GM18499 (cell line): ENCODE measurements around the gene WWTR1.

Source experiments
- ATAC-seq: cut with Tn5 transposase; IDR thresholded peaks from one replicate; pipeline ENCODE4 v1.9.1; 2021; ENCODE audit warnings: moderate number of reproducible peaks; ENCODE audit not compliant: insufficient read depth, unreplicated experiment

WWTR1 gene

DNA sequence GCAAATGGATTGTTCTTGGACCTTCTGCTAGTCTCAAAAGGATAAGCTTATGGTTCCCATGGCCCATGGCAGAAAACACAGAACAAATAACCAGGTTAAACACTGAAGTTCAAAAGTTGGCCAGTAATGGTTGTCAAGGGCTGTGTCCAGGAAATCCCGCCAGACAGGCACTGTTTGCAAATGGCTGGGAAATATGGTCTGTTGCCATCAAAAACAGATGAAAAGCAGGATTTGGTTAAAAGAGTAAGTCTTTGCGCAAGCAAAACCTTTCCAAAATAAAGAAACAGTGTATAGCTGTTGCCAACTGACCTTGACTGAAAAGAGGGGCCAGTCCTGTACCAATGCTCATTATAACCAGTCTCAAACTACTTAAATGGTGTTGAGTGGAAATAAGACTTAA lies 58.6 kb downstream of the WWTR1 start:
- ATAC-seq: no peak

- ATAC-seq: no peak
Observed at GRCh38 chr3:149596134-149596770, 61.6 kb downstream of the WWTR1 start.

GRCh38 chr3:149593418-149594160 lies 64.2 kb downstream of the WWTR1 start:
- ATAC-seq: no peak

DNA sequence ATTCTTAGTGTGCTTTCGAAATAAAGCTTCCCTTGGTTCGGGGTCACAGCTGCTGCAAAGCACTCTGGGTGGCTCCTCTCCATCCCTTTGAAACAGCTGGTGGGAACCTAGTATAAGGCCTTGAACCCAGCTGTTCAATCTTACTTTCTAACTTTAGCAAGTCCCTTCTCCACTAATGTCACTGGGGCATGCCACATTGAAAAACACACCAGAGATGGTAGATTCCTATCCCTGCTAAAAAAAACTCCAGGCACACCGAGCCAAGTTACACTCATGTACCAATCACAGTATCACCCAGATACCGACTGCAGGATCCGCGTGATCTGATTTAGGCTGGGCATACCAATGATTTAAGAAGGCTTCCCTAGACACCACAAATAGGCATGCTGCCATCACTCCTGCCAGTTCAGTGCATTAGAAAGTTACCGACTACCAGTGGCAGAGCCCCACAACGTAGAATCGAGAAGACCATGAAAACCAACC lies 65.0 kb downstream of the WWTR1 start:
- ATAC-seq: no peak

DNA sequence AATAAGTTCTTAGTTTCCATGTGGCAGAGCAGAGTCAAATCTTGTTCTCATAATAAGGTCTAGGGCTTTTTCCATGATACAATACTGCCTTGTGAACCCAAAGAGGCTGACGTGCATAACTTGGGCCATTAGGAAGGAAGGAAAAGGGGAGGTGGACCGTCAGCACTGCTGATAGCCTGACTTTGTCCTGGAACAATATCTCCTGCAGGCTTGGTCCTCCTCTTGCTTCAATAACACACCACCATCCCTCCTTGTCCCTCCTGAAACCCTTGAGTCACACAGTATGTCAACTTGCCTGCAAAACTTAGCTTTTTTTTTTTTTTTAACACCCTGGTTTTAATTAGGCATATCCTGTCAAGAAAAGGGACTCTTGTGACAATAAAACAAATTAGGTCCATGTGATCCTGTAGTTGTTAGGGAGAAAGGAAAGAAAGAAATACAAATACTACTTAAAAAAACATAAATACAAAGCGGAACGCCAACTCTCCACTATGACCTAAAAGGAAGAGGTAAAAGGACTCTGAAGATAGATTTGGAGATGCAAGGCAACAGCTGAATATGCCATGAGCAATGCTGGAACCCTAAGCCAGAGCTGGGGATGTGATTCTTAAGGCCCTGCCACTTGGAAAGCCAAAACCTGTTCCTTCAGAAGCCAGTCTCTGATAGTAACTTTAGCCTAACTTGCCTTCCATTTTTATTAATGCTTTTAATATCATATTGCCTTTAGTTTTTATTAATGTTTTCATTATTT lies 67.0 kb downstream of the WWTR1 start:
- ATAC-seq: no peak

DNA sequence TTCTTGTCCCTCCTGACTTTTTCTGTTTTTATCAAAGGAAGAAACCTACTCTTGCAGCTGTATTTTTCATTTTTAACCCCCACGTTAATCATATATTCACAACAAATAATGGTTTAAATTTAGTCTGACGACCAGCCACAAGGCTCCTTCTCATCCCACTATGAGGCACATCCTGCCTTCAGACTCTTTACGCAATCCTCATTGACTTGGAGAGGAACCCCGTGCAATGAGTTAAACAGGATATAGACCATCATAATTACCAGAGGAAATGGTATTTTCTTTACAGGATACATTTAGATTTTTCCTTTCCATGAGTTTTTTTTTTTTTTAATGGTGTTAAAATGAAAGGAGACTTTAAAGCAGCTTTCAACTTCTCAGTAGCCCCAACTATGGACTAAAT lies 68.5 kb downstream of the WWTR1 start:
- ATAC-seq: no peak

- ATAC-seq: no peak
Observed at GRCh38 chr3:149588909-149589308, 68.9 kb downstream of the WWTR1 start.

- ATAC-seq: no peak
Observed at GRCh38 chr3:149587383-149587782, 70.4 kb downstream of the WWTR1 start.

GRCh38 chr3:149586871-149587270 lies 71.0 kb downstream of the WWTR1 start:
- ATAC-seq: no peak

DNA sequence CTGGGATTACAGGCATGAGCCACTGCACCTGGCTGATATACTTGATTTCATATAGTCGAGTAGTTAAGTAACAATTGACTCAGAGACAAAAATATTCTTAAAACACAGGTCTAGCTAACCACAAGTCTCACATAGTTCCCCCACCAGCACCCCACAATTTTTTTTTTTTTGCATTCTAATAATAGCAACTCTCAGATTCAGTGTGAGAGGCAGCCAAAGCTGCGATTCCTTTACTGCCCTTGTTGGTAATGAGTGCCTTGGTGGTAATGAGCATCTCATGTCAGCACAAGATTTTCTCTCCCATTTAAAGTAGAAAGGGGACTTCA lies 72.5 kb downstream of the WWTR1 start:
- peak; percentile 95 for ATAC-seq

DNA sequence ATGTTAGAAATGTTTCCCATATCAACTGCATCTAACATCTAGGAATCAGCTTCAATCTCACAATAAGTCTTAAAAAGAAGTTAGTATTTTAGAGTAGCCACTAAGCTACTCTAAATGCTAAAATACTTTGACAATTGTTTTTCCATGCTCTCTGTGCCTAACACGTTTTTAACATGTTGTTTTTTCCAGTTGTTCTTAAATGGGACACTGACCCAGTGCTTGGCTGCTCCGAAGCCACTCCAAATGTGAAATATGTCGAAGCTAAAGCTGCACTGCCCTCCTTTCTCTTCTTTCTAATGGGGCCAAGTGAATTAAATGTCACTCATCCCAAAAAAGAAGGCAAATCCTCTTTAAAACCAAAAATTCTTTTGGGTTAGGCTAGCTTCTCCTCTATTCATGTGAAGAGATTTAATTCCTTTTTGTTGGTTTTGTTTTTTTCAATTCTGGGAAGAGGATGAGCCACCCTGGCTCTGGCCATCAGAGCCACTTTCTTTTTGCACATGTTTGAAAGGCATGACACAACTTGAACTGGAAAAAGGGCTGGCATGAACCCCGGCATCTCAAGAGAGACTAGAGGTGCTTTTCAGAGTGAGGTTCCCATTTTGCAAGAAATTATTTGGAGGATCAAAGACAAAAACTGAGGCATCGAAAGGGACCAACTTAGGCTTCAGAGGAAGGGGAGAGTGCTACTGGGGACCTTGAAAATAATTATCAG lies 73.7 kb downstream of the WWTR1 start:
- ATAC-seq: no peak

- ATAC-seq: no peak
Observed at GRCh38 chr3:149582395-149582794, 75.4 kb downstream of the WWTR1 start.

GRCh38 chr3:149581681-149582370 lies 76.0 kb downstream of the WWTR1 start:
- ATAC-seq: no peak

DNA sequence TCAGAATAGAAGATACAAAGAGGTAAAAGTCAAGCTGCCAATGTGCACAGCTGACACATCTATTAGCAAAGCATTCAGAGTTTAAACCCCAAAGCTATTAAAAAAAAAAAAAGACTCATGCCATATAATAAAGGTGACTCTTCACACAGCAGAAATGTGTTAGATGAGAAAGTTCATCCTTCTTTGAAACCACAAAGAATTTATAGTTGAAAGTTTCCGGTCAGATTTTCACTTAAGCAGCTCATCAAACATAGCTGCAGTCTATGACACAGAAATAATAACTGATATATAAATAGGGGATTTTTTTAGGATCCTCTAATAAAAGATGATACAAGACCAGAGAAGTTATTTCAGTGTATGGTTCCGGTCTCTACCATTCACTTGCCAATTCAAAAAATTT lies 76.6 kb downstream of the WWTR1 start:
- peak; percentile 27 for ATAC-seq

DNA sequence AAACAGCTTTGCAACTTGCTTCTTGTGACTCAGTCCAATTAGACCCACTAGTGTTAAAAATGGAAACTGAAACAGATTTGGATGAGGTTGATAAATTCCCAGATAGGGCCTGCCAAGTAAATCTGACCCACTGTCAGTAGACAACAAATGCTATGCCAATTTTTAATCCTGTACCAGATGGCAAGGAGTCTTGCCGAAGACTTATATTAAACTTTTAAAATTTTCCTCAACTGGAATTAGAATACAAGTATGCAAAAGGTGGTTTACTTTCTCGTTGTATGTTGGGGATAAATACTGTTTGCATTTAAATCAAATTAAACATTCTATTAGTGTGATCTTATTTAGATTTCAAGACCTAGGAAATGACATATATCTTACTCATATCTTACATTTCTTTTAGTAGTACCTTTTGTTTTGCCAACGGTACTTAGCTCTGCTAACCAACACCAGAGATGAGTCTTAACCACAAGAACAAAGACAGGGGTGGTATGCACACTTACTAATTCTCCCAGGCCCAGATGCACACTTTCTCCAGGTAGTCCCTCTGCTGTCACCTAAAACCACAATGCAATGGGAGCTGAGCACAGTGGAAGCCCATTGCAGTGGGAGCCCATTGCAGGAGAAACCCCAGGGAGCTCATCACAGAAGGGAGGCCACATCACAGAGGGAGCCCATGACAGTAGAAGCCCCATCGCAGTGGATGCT lies 77.8 kb downstream of the WWTR1 start:
- ATAC-seq: no peak

- ATAC-seq: no peak
Observed at GRCh38 chr3:149579161-149579560, 78.7 kb downstream of the WWTR1 start.

DNA sequence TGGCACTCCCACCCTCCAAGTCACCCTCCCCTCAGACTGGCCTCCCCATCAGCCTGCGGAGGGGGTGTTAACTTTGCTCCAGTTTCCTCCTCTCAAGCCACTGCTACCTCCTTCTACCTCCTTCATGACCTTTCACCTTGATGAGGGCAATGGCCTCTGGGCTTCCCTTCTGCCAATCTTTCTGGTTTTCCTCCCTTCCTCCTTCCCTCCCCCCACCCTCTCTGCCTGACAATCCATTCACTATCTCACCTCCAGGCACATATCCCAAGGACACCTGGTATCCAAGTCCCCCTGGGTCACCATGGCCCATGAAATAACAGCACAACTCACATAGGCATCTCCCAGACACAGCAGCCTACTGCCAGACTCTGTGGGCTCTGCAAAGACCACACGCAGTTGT lies 80.0 kb downstream of the WWTR1 start:
- no peak for ATAC-seq

GRCh38 chr3:149575961-149576564 lies 81.8 kb downstream of the WWTR1 start:
- no peak for ATAC-seq
